H1 (cell line): ENCODE results near the gene ITGA3. TPM values are rescaled to one million over a fixed set of nuclear protein-coding genes. Genes with fewer than 3 reads are reported as not detected.

Experiments used
- CTCF ChIA-PET: fragments of 300-600 bp; sonication (Branson Sonifier 250); formaldehyde crosslinking; loops from one replicate; lab custom pipeline; 2021; ENCODE audit not compliant: partially characterized antibody; lab: Charles Lee
- POLR2A ChIA-PET: fragments of 300-600 bp; sonication (Branson Sonifier 250); formaldehyde crosslinking; loops from one replicate; lab custom pipeline; 2021; ENCODE audit warnings: inconsistent platforms; ENCODE audit not compliant: partially characterized antibody; lab: Charles Lee
- DNase-seq, 2 experiments: peaks; one replicate each; pipeline versions ENCODE4 v3.0.0 to v3.0.0-alpha.2; 2010 to 2022; ENCODE audit warnings: low spot score in 2 of 2, low read depth in 1 of 2, mixed read lengths in 1 of 2
- FAIRE-seq: peaks from 2 replicates; lab custom pipeline; 2011; peaks lifted over from hg19 to GRCh38; lab: Jason Lieb, UNC
- H2AFZ ChIP-seq: 2 replicates; pipeline ENCODE4 v1.8.1; 2012; ENCODE audit warnings: low read length, inconsistent platforms
- H2AK5ac ChIP-seq: 2 replicates; pipeline ENCODE4 v1.6.1; 2013; ENCODE audit warnings: low read depth, low read length
- H2BK120ac ChIP-seq: replicated peaks from 2 replicates; pipeline ENCODE3; 2013; ENCODE audit warnings: low read depth, low read length, inconsistent platforms
- H2BK12ac ChIP-seq: 2 replicates; pipeline ENCODE4 v1.6.1; 2013; ENCODE audit warnings: low read depth, low read length
- H2BK15ac ChIP-seq: 2 replicates; pipeline ENCODE4 v1.6.1; 2013; ENCODE audit warnings: low read length
- H2BK20ac ChIP-seq: 2 replicates; pipeline ENCODE4 v1.6.1; 2013; ENCODE audit warnings: low read length
- H2BK5ac ChIP-seq: 2 replicates; pipeline ENCODE4 v1.6.1; 2013; ENCODE audit warnings: low read depth, low read length
- H3K14ac ChIP-seq: 2 replicates; pipeline ENCODE4 v1.6.1; 2013; ENCODE audit warnings: inconsistent platforms; ENCODE audit not compliant: insufficient read length
- H3K18ac ChIP-seq: 2 replicates; pipeline ENCODE4 v1.6.1; 2013; ENCODE audit warnings: low read length; ENCODE audit errors: extremely low read depth
- H3K23ac ChIP-seq: 2 replicates; pipeline ENCODE4 v1.6.1; 2013; ENCODE audit warnings: inconsistent platforms; ENCODE audit not compliant: insufficient read length
- H3K23me2 ChIP-seq: 2 replicates; pipeline ENCODE4 v1.6.1; 2013; ENCODE audit warnings: low read depth, low read length
- H3K27ac ChIP-seq: 2 replicates; pipeline ENCODE4 v1.6.1; 2011; ENCODE audit warnings: low read depth, low read length, inconsistent platforms
- H3K27me3 ChIP-seq, 4 experiments: replicated peaks in 1 of 4; 1 replicate in 1 of 4; 2 replicates in 3 of 4; pipeline versions ENCODE4 v1.6.1 to v1.8.1; 2011 to 2013; ENCODE audit warnings: low read length in 3 of 4, mild to moderate bottlenecking in 3 of 4, inconsistent platforms in 2 of 4, mixed read lengths in 2 of 4, moderate library complexity in 1 of 4; ENCODE audit not compliant: control insufficient read depth in 3 of 4, insufficient read depth in 3 of 4; ENCODE audit errors: extremely low read depth in 1 of 4
- H3K36me3 ChIP-seq, 4 experiments: 2 replicates each; pipeline versions ENCODE4 v1.6.1 to v1.8.1; 2011 to 2013; ENCODE audit warnings: mild to moderate bottlenecking in 4 of 4, low read length in 3 of 4, moderate library complexity in 2 of 4, control low read depth in 1 of 4, inconsistent platforms in 1 of 4; ENCODE audit not compliant: insufficient read depth in 4 of 4, control insufficient read depth in 2 of 4
- H3K4ac ChIP-seq: replicated peaks from 2 replicates; pipeline ENCODE3; 2013; ENCODE audit warnings: low read length, low read depth, mixed read lengths, inconsistent platforms; ENCODE audit not compliant: insufficient read length
- H3K4me1 ChIP-seq, 4 experiments: replicated peaks in 1 of 4; 1 replicate in 1 of 4; 2 replicates in 3 of 4; pipeline versions ENCODE4 v1.6.1 to v1.8.1; 2011 to 2013; ENCODE audit warnings: low read length in 3 of 4, inconsistent platforms in 2 of 4, mixed read lengths in 1 of 4; ENCODE audit not compliant: insufficient read depth in 4 of 4, control insufficient read depth in 3 of 4
- H3K4me2 ChIP-seq, 2 experiments: 2 replicates each; pipeline versions ENCODE4 v1.6.1 to v1.8.1; 2011 to 2013; ENCODE audit warnings: low read depth in 2 of 2, low read length in 2 of 2, control low read depth in 1 of 2, inconsistent platforms in 1 of 2, mild to moderate bottlenecking in 1 of 2; ENCODE audit not compliant: insufficient read depth in 1 of 2
- H3K4me3 ChIP-seq, 4 experiments: fragments of 200-600, 300-600 bp in 1 of 4; sonication (generic), shearing (Covaris generic), sonication (Bioruptor Twin) in 1 of 4; 2 replicates each; pipeline versions ENCODE4 v1.5.1 to v1.8.1; 2011 to 2016; ENCODE audit warnings: low read length in 4 of 4, low read depth in 3 of 4, control low read depth in 2 of 4, inconsistent platforms in 2 of 4, mild to moderate bottlenecking in 2 of 4, mixed read lengths in 1 of 4, moderate library complexity in 1 of 4; ENCODE audit not compliant: insufficient read depth in 2 of 4; ENCODE audit errors: extremely low read depth in 1 of 4
- H3K56ac ChIP-seq: replicated peaks from 2 replicates; pipeline ENCODE3; 2013; ENCODE audit warnings: low read depth, mild to moderate bottlenecking, mixed read lengths, low read length, inconsistent platforms; ENCODE audit not compliant: insufficient read length
- H3K79me1 ChIP-seq: 2 replicates; pipeline ENCODE4 v1.6.1; 2013; ENCODE audit warnings: low read depth, low read length, control low read depth
- H3K79me2 ChIP-seq, 2 experiments: 2 replicates each; pipeline versions ENCODE4 v1.6.1 to v1.8.1; 2012 to 2013; ENCODE audit warnings: low read length in 2 of 2, mild to moderate bottlenecking in 2 of 2, inconsistent platforms in 1 of 2; ENCODE audit not compliant: insufficient read depth in 2 of 2, control insufficient read depth in 1 of 2
- H3K9ac ChIP-seq, 4 experiments: replicated peaks in 1 of 4; 1 replicate in 1 of 4; 2 replicates in 3 of 4; pipeline versions ENCODE4 v1.6.1 to v1.8.1; 2011 to 2013; ENCODE audit warnings: low read depth in 3 of 4, low read length in 3 of 4, control low read depth in 2 of 4, mild to moderate bottlenecking in 2 of 4, moderate library complexity in 2 of 4, inconsistent platforms in 1 of 4; ENCODE audit errors: extremely low read depth in 1 of 4
- H3K9me3 ChIP-seq, 2 experiments: 2 replicates each; pipeline versions ENCODE4 v1.6.1 to v1.8.1; 2012 to 2013; ENCODE audit warnings: mild to moderate bottlenecking in 2 of 2, moderate library complexity in 2 of 2, control low read depth in 1 of 2, inconsistent platforms in 1 of 2, low read depth in 1 of 2, low read length in 1 of 2, mixed read lengths in 1 of 2; ENCODE audit not compliant: insufficient read depth in 2 of 2
- H4K20me1 ChIP-seq, 2 experiments: replicated peaks in 1 of 2; 2 replicates each; pipeline versions ENCODE3 to v1.8.1; 2011 to 2013; ENCODE audit warnings: inconsistent platforms in 2 of 2, low read length in 2 of 2, mild to moderate bottlenecking in 1 of 2; ENCODE audit not compliant: insufficient read depth in 2 of 2, control insufficient read depth in 1 of 2
- H4K5ac ChIP-seq: 2 replicates; pipeline ENCODE4 v1.6.1; 2013; ENCODE audit warnings: low read length, low read depth, mixed read lengths, inconsistent platforms; ENCODE audit not compliant: insufficient read length
- H4K8ac ChIP-seq: 2 replicates; pipeline ENCODE4 v1.8.0; 2013; ENCODE audit warnings: mild to moderate bottlenecking, moderate library complexity, low read length, inconsistent platforms; ENCODE audit not compliant: insufficient read depth; ENCODE audit errors: extremely low read depth
- H4K91ac ChIP-seq: replicated peaks from 2 replicates; pipeline ENCODE3; 2013; ENCODE audit warnings: low read length, mixed read lengths, inconsistent platforms; ENCODE audit not compliant: insufficient read length
- ATF2 ChIP-seq: IDR thresholded peaks from 2 replicates; pipeline ENCODE4 v1.6.1; 2012; ENCODE audit warnings: low read length, inconsistent platforms
- BACH1 ChIP-seq: IDR thresholded peaks from 2 replicates; pipeline ENCODE4 v1.6.1; 2012; ENCODE audit warnings: low read length, improper control_type of control experiment
- CHD2 ChIP-seq: IDR thresholded peaks from 2 replicates; pipeline ENCODE4 v1.6.1; 2012; ENCODE audit warnings: low read length, improper control_type of control experiment
- CTCF ChIP-seq, 3 experiments: IDR thresholded peaks; 1 replicate in 2 of 3; 2 replicates in 1 of 3; pipeline versions ENCODE4 v1.5.1 to v1.6.1; 2011; ENCODE audit warnings: low read length in 3 of 3, mild to moderate bottlenecking in 3 of 3, inconsistent platforms in 2 of 3, low read depth in 1 of 3, moderate library complexity in 1 of 3; ENCODE audit not compliant: insufficient read depth in 1 of 3; ENCODE audit errors: control extremely low read depth in 1 of 3
- KDM5A ChIP-seq: fragments of 200-600 bp; IDR thresholded peaks from 2 replicates; pipeline ENCODE4 v1.7.1; 2012; ENCODE audit warnings: mild to moderate bottlenecking, low read length, inconsistent platforms, mixed read lengths
- POLR2AphosphoS5 ChIP-seq: IDR thresholded peaks from 2 replicates; pipeline ENCODE4 v1.6.1; 2011; ENCODE audit warnings: low read depth, low read length
- USF2 ChIP-seq: IDR thresholded peaks from 2 replicates; pipeline ENCODE4 v1.6.1; 2011; ENCODE audit warnings: low read length, improper control_type of control experiment
- WGBS, 2 experiments: shearing (Covaris generic) in 1 of 2; methylation state at CpG; one replicate each; pipeline versions ENCODE4 v1.1.6 to v1.1.7; 2013 to 2015; ENCODE audit warnings: low lambda C conversion rate in 2 of 2, mixed read lengths in 2 of 2, inconsistent platforms in 1 of 2, low coverage in 1 of 2, missing lambda C conversion rate in 1 of 2; ENCODE audit not compliant: insufficient replicate concordance in 2 of 2, insufficient coverage in 1 of 2, insufficient read length in 1 of 2; ENCODE audit errors: extremely low coverage in 1 of 2, missing lambda C conversion rate in 1 of 2; 5-methylcytosine and 5-hydroxymethylcytosine counted together
- polyA plus RNA-seq, 7 experiments: library from polyadenylated mRNA; depleted of rRNA in 3 of 7; stranded (reverse) in 5 of 7; unstranded in 2 of 7; fragments of >200 nt in 5 of 7; fragments of 200-250 nt in 2 of 7; gene quantifications; 1 replicate in 5 of 7; 2 replicates in 1 of 7; 4 replicates in 1 of 7; pipeline versions ENCODE4 v1.2.1 to v1.2.3, GENCODE V29; 2011 to 2013; ENCODE audit warnings: missing spikeins in 2 of 7, mixed read lengths in 2 of 7
- total RNA-seq: library from RNA; stranded (reverse); fragmentation: NEBNext Ultra II Directional; extraction: Animal tissue kit (Norgen Biotek cat#: 25700); gene quantifications from 2 replicates; pipeline ENCODE4 v1.2.1, GENCODE V29; 2021

The ITGA3 gene
- total and polyA plus RNA-seq, 2 of the 8 experiments (the other 6 are each of a cell fraction or from before 2014, with no cell fraction given): 24.0 to 24.2 TPM

- ChIA-PET CTCF (interaction anchor here (1.2 to 23.0 kb wide), 5 partner anchors 11 to 62 kb away, joined by 3 to 412 read pairs (median 6); partner anchors contain the start of gene PDK2), POLR2A (no interaction called here)
- Histone ChIP-seq H2BK120ac (no peak overlapping the region), H2BK15ac (no peak overlapping the region), H3K27ac (no peak overlapping the region), H3K18ac (no peak overlapping the region), H3K27me3 (no peaks in the 10 kb centered on the region), H3K9me3 (no peaks in the 10 kb centered on the region), H3K4me1 (peaks cover 0 to 4% (median 2%) of the 10 kb centered on the region in 4 experiments; a peak in 1 of 7 replicates), H3K4me3 (no peak overlapping the region), H3K4ac (no peak overlapping the region), H4K8ac (no peak overlapping the region), H3K23ac (no peak overlapping the region), H3K4me2 (no peak overlapping the region), H3K14ac (no peak overlapping the region), H2BK12ac (no peak overlapping the region), H4K5ac (no peak overlapping the region), H4K20me1 (peaks cover 2% of the 10 kb centered on the region in 2 experiments), H3K23me2 (no peaks in the 10 kb centered on the region), H3K9ac (no peak overlapping the region), H3K36me3 (no peaks in the 10 kb centered on the region; a peak in 2 of 8 replicates), H2BK5ac (no peak overlapping the region), H3K79me2 (no peaks in the 10 kb centered on the region), H2BK20ac (no peak overlapping the region), H3K79me1 (no peaks in the 10 kb centered on the region; the same call in 1 of the 2 replicates), H3K56ac (no peak overlapping the region), H2AFZ (no peak overlapping the region), H2AK5ac (no peak overlapping the region), H4K91ac (peak overlapping the region; percentile 40)
- FAIRE-seq (no peak), DNase-seq (no peak)
- WGBS, 2 experiments: 91% methylated on average over 10 of the region's 10 CpGs; no CpG with 5 or more reads in 1 of the 2 experiments
- TF ChIP-seq KDM5A: no peak
- no peak for TF ChIP-seq ATF2
- no peak for TF ChIP-seq POLR2AphosphoS5
- TF ChIP-seq CTCF (IDR thresholded peaks at IDR 0.05; ENCODE audit: control extremely low read depth in 1 of 3, insufficient read depth in 1 of 3, low read depth in 1 of 3, low read length in 3 of 3): no peak
- no peak for TF ChIP-seq USF2
- no peak for TF ChIP-seq CHD2
- TF ChIP-seq BACH1: no peak
Observed at GRCh38 chr17:50107790-50108414, 52.0 kb downstream of the ITGA3 start.
